ENCODE data around the gene ABHD17C. TPM values are rescaled to one million over a fixed set of nuclear protein-coding genes. Genes with fewer than 3 reads are reported as not detected.

Gene ABHD17C
- polyA plus RNA-seq, 1 experiment, result 30.8 TPM

DNA sequence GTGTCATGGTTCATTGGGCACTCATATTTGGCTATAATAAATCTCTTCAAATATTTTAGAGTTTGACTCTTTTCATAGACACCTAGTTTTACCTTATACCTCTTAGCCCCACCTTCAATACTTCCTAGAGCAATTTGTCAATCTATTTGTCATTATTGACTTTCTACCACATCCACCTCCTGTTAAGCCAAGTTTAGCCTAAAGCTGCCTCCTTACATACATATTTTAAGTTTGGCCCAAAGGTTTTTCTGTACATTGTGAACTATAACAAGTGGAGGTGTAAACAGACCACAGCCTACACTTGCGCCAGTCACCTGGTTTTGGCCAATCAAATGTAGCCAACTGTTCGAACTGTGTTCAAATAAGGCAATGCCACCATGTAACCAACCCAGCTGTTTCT is 18.1 kb upstream of the ABHD17C start:
- H3K27me3 ChIP-seq (ENCODE audit: control insufficient read depth, insufficient read depth, low read length), result no peaks in the 10 kb centered on the region
- no peak overlapping the region for H3K27ac ChIP-seq (ENCODE audit: low read depth, low read length)
- no peak overlapping the region for H3K4me3 ChIP-seq (ENCODE audit: low read depth, low read length)
- TF ChIP-seq, protein P1, sequence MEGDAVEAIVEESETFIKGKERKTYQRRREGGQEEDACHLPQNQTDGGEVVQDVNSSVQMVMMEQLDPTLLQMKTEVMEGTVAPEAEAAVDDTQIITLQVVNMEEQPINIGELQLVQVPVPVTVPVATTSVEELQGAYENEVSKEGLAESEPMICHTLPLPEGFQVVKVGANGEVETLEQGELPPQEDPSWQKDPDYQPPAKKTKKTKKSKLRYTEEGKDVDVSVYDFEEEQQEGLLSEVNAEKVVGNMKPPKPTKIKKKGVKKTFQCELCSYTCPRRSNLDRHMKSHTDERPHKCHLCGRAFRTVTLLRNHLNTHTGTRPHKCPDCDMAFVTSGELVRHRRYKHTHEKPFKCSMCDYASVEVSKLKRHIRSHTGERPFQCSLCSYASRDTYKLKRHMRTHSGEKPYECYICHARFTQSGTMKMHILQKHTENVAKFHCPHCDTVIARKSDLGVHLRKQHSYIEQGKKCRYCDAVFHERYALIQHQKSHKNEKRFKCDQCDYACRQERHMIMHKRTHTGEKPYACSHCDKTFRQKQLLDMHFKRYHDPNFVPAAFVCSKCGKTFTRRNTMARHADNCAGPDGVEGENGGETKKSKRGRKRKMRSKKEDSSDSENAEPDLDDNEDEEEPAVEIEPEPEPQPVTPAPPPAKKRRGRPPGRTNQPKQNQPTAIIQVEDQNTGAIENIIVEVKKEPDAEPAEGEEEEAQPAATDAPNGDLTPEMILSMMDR (IDR thresholded peaks at IDR 0.05; ENCODE audit: low read depth, low read length), result no peak
- no peak for DNase-seq (ENCODE audit: low read depth, low spot score)
- CTCF ChIA-PET, result no interaction called here
- no peaks in the 10 kb centered on the region for H3K9me3 ChIP-seq (ENCODE audit: control insufficient read depth, insufficient read depth, low read length)
- POLR2A ChIA-PET, result no interaction called here

DNA sequence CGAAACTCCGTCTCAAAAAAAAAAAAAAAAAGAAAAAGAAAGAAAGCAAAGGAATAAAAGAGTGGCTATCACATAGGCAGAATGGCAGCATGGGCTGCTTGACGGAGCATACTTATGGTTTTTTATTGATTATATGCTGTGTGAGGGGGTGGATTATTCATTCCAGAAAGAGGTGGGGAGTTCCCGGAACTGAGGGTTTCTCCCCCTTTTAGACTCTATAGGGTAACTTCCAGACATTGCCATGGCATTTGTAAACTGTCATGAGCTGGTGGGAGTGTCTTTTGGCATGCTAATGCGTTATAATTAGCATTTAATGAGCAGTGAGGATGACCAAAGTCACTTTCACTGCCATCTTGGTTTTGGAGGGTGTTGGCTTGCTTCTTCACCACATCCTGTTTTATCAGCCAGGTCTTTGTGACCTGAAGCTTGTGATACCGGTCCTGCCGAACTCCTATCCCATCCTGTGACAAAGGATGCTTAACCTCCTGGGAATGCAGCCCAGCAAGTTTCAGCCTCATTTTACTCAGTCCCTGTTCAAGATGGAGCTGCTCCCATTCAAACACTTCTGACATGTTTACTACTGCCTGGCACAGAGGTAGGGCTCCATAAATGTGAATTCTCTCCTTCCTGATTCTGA is 15.8 kb upstream of the ABHD17C start:
- CTCF ChIA-PET, result no interaction called here
- POLR2A ChIA-PET, result no interaction called here
- TF ChIP-seq, protein P1 (IDR thresholded peaks at IDR 0.05; ENCODE audit: low read depth, low read length), result no peak

DNA sequence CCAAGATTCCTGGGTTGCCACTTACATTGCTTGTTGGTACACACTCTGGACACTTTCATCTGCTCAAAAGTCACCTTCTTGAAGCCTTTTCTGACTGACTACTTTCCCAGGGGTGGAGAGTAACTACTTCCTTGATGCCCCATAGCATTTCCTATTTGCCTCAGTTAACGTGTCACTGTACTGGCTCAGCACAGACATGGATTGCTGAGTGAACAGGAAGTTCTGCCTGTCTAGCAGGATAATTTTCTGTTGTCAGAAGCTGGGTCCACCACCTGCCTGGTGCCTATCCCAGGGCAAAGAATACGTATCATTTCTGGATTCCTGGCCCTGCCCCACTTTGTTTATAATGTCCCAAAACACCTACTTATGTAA is 15.3 kb upstream of the ABHD17C start:
- Histone ChIP-seq H3K27ac (ENCODE audit: low read depth, low read length) (no peak overlapping the region), H3K4me3 (ENCODE audit: low read depth, low read length) (no peak overlapping the region), H3K9me3 (ENCODE audit: control insufficient read depth, insufficient read depth, low read length) (no peaks in the 10 kb centered on the region; the same call in 1 of the 2 replicates), H3K27me3 (ENCODE audit: control insufficient read depth, insufficient read depth, low read length) (no peaks in the 10 kb centered on the region)
- TF ChIP-seq, protein P1 (IDR thresholded peaks at IDR 0.05; ENCODE audit: low read depth, low read length), result no peak
- no peak for DNase-seq (ENCODE audit: low read depth, low spot score)
- ChIA-PET CTCF (no interaction called here), POLR2A (no interaction called here)

More for the DNA sequence above, 15.8 kb upstream of the ABHD17C start:
- H3K27ac ChIP-seq (ENCODE audit: low read depth, low read length), result no peak overlapping the region
- H3K9me3 ChIP-seq (ENCODE audit: control insufficient read depth, insufficient read depth, low read length), result no peaks in the 10 kb centered on the region; the same call in 1 of the 2 replicates
- no peaks in the 10 kb centered on the region for H3K27me3 ChIP-seq (ENCODE audit: control insufficient read depth, insufficient read depth, low read length)
- no peak for DNase-seq (ENCODE audit: low read depth, low spot score)
- no peak overlapping the region for H3K4me3 ChIP-seq (ENCODE audit: low read depth, low read length)

DNA sequence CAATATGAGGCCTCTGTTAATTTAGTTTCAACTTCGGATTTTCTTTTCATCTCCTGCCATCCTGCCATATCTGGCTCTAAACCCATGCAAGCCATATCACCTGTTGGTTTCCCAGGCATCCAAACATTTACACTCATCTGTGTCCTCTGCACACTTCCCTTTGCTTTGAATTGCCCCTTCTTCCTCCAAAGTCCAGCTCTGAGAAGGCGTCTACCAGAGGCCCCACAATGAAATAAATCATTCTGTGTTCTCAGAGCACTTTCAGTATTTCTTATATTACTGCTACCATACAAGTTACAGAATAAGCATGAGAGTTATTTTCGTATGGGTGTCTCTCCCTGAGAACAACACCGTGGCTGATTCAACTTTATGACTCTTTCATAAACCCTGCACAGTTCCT is 12.9 kb upstream of the ABHD17C start:
- DNase-seq (ENCODE audit: low read depth, low spot score), result no peak
- Histone ChIP-seq H3K27ac (ENCODE audit: low read depth, low read length) (no peak overlapping the region), H3K9me3 (ENCODE audit: control insufficient read depth, insufficient read depth, low read length) (no peaks in the 10 kb centered on the region; the same call in 1 of the 2 replicates), H3K27me3 (ENCODE audit: control insufficient read depth, insufficient read depth, low read length) (no peaks in the 10 kb centered on the region), H3K4me3 (ENCODE audit: low read depth, low read length) (no peak overlapping the region)
- TF ChIP-seq, protein P1 (IDR thresholded peaks at IDR 0.05; ENCODE audit: low read depth, low read length), result no peak
- ChIA-PET CTCF (interaction anchor here (0.6 to 1.0 kb wide), 2 partner anchors 11 to 97 kb away, joined by 3 to 5 read pairs; partner anchors contain the start of gene CEMIP), POLR2A (no interaction called here)

DNA sequence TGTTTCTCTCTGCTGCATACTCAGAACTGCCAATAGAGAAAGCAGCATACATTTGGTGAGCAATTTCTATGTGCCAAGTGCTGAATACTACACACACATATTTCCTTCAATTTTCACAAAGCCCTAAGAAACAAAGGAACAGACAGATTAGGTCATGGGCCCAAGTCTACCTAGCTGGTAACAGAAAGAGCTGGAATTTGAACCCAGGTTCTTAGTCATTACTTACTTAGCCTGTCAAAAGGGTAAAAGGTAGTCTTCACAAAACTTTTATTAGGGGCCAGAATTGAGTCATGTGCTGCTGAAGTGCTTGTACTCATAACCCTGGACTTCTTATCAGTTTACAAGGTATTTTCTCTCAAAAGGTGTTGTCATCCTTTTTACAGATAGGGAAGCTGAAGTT is 10.4 kb upstream of the ABHD17C start:
- TF ChIP-seq, protein P1 (IDR thresholded peaks at IDR 0.05; ENCODE audit: low read depth, low read length), result no peak
- H3K27ac ChIP-seq (ENCODE audit: low read depth, low read length), result no peak overlapping the region
- no peak overlapping the region for H3K4me3 ChIP-seq (ENCODE audit: low read depth, low read length)
- DNase-seq (ENCODE audit: low read depth, low spot score), result no peak
- ChIA-PET POLR2A (no interaction called here), CTCF (interaction anchor here (0.9 kb wide), 2 partner anchors 92 to 229 kb away, joined by 3 read pairs; no protein-coding TSS in a partner anchor)
- no peaks in the 10 kb centered on the region for H3K27me3 ChIP-seq (ENCODE audit: control insufficient read depth, insufficient read depth, low read length)
- no peaks in the 10 kb centered on the region; the same call in 1 of the 2 replicates for H3K9me3 ChIP-seq (ENCODE audit: control insufficient read depth, insufficient read depth, low read length)

All from AG04450 (cell line).